ENCODE data around the gene CRY2.

DNA sequence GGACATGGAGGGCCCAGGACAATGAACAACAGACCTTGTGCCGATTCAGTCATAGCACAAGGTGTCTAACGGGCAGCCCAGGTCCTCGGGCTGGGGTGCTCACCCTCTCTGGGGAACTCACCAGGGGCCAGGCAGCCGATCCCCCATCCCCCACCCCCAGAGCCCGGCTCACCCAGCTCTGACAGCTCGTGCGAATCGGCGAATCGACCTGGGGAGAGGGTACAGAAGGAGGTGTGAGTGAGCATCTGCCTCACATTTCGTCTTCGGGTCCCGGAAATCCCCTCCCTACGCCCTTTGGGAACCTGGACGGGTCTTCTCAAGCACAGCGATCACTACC, 70.0 kb downstream of the CRY2 start:
- TF ChIP-seq, protein P1, sequence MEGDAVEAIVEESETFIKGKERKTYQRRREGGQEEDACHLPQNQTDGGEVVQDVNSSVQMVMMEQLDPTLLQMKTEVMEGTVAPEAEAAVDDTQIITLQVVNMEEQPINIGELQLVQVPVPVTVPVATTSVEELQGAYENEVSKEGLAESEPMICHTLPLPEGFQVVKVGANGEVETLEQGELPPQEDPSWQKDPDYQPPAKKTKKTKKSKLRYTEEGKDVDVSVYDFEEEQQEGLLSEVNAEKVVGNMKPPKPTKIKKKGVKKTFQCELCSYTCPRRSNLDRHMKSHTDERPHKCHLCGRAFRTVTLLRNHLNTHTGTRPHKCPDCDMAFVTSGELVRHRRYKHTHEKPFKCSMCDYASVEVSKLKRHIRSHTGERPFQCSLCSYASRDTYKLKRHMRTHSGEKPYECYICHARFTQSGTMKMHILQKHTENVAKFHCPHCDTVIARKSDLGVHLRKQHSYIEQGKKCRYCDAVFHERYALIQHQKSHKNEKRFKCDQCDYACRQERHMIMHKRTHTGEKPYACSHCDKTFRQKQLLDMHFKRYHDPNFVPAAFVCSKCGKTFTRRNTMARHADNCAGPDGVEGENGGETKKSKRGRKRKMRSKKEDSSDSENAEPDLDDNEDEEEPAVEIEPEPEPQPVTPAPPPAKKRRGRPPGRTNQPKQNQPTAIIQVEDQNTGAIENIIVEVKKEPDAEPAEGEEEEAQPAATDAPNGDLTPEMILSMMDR (IDR thresholded peaks at IDR 0.05), result no peak
- TF ChIP-seq POLR2A (IDR thresholded peaks at IDR 0.05), result no peak
